ENCODE measurements around the gene CREB3. TPM values are rescaled to one million over a fixed set of nuclear protein-coding genes. Genes with fewer than 3 reads are reported as not detected.

CREB3 gene
- total RNA-seq = 10 to 100 TPM; 21.1 to 24.1 TPM

- peak; percentile 95 for DNase-seq
- Mint-ChIP-seq H3K9me3 (no peaks in the 10 kb centered on the region), H3K4me1 (peaks cover 14% of the 10 kb centered on the region), H3K27me3 (no peaks in the 10 kb centered on the region), H3K27ac (peak within 1 kb of the TSS; percentile 92), H3K4me3 (no peak within 1 kb of the TSS), H3K36me3 (peaks cover 12% of the 10 kb centered on the region)
- peak; percentile 91 for ATAC-seq (ENCODE audit: low read depth)
- POLR2A ChIA-PET = interaction anchor here (0.7 to 4.0 kb wide), 22 partner anchors 9 to 653 kb away, joined by 3 to 53 read pairs (median 7); partner anchors contain the start of genes ARHGEF39, CCDC107, FANCG and GBA2
Measured at GRCh38 chr9:35732185-35732799, at the start of gene CREB3, which contains the start of gene TLN1. TSS of gene CREB3 (plus strand) at chr9:35732666. CDS start at chr9:35732773, 107 bp downstream. TSS of gene TLN1 (minus strand) at chr9:35732195. CDS start at chr9:35725694, 6,501 bp downstream.

GRCh38 chr9:35683323-35683722 lies 49.1 kb upstream of the CREB3 start:
- H3K36me3 Mint-ChIP-seq = no peaks in the 10 kb centered on the region
- POLR2A ChIA-PET = interaction anchor here (0.7 kb wide), 1 partner anchor 18 kb away, joined by 3 read pairs; the partner anchor contains the start of gene ARHGEF39
- H3K4me3 Mint-ChIP-seq = no peak overlapping the region
- H3K4me1 Mint-ChIP-seq = peaks cover 2% of the 10 kb centered on the region
- H3K9me3 Mint-ChIP-seq = no peaks in the 10 kb centered on the region
- DNase-seq (no peak), ATAC-seq (ENCODE audit: low read depth) (no peak)
- H3K27ac Mint-ChIP-seq = no peak overlapping the region
- H3K27me3 Mint-ChIP-seq = no peaks in the 10 kb centered on the region

GRCh38 chr9:35684921-35685320 lies 47.5 kb upstream of the CREB3 start:
- DNase-seq = no peak
- Mint-ChIP-seq H3K4me3 (no peak overlapping the region), H3K9me3 (no peaks in the 10 kb centered on the region), H3K36me3 (no peaks in the 10 kb centered on the region), H3K4me1 (peaks cover 10% of the 10 kb centered on the region), H3K27ac (no peak overlapping the region), H3K27me3 (no peaks in the 10 kb centered on the region)
- no peak for ATAC-seq (ENCODE audit: low read depth)
- POLR2A ChIA-PET = interaction anchor here (1.6 kb wide), 1 partner anchor 20 kb away, joined by 5 read pairs; the partner anchor contains the start of gene ARHGEF39

- no peaks in the 10 kb centered on the region for H3K9me3 Mint-ChIP-seq
- H3K27ac Mint-ChIP-seq = no peak overlapping the region
- no peak for DNase-seq
- H3K4me3 Mint-ChIP-seq = no peak overlapping the region
- H3K4me1 Mint-ChIP-seq = peaks cover 10% of the 10 kb centered on the region
- no peak for ATAC-seq (ENCODE audit: low read depth)
- H3K36me3 Mint-ChIP-seq = no peaks in the 10 kb centered on the region
- H3K27me3 Mint-ChIP-seq = no peaks in the 10 kb centered on the region
- POLR2A ChIA-PET = interaction anchor here (1.6 kb wide), 1 partner anchor 21 kb away, joined by 5 read pairs; the partner anchor contains the start of gene ARHGEF39
Measured at GRCh38 chr9:35685506-35685905, 47.0 kb upstream of the CREB3 start.

GRCh38 chr9:35686222-35687203 lies 46.0 kb upstream of the CREB3 start:
- Mint-ChIP-seq H3K4me1 (peaks cover 10% of the 10 kb centered on the region), H3K27me3 (no peaks in the 10 kb centered on the region), H3K9me3 (no peaks in the 10 kb centered on the region), H3K4me3 (no peak overlapping the region), H3K36me3 (no peaks in the 10 kb centered on the region), H3K27ac (no peak overlapping the region)
- POLR2A ChIA-PET = interaction anchor here (1.0 kb wide), 1 partner anchor 11 kb away, joined by 3 read pairs; no protein-coding TSS in a partner anchor
- no peak for DNase-seq
- no peak for ATAC-seq (ENCODE audit: low read depth)

GRCh38 chr9:35687306-35687705 lies 45.2 kb upstream of the CREB3 start:
- peaks cover 14% of the 10 kb centered on the region for H3K4me1 Mint-ChIP-seq
- no peak overlapping the region for H3K4me3 Mint-ChIP-seq
- no peaks in the 10 kb centered on the region for H3K9me3 Mint-ChIP-seq
- ATAC-seq (ENCODE audit: low read depth) (no peak), DNase-seq (no peak)
- H3K27ac Mint-ChIP-seq = no peak overlapping the region
- no peaks in the 10 kb centered on the region for H3K27me3 Mint-ChIP-seq
- no peaks in the 10 kb centered on the region for H3K36me3 Mint-ChIP-seq
- POLR2A ChIA-PET = interaction anchor here (0.9 kb wide), 1 partner anchor 70 kb away, joined by 3 read pairs; no protein-coding TSS in a partner anchor

- no peaks in the 10 kb centered on the region for H3K9me3 Mint-ChIP-seq
- POLR2A ChIA-PET = interaction anchor here (0.9 to 1.2 kb wide), 5 partner anchors 12 to 71 kb away, joined by 3 to 4 read pairs (median 3); partner anchors contain the start of genes ARHGEF39, CREB3 and TLN1
- H3K4me3 Mint-ChIP-seq = no peak overlapping the region
- H3K27ac Mint-ChIP-seq = no peak overlapping the region
- DNase-seq = no peak
- H3K36me3 Mint-ChIP-seq = no peaks in the 10 kb centered on the region
- no peak for ATAC-seq (ENCODE audit: low read depth)
- peaks cover 12% of the 10 kb centered on the region for H3K4me1 Mint-ChIP-seq
- no peaks in the 10 kb centered on the region for H3K27me3 Mint-ChIP-seq
Measured at GRCh38 chr9:35687972-35688557, 44.4 kb upstream of the CREB3 start.

GRCh38 chr9:35688558-35689541 lies 43.6 kb upstream of the CREB3 start:
- ATAC-seq (ENCODE audit: low read depth) (peak; percentile 44), DNase-seq (no peak)
- H3K4me1 Mint-ChIP-seq = peaks cover 12% of the 10 kb centered on the region
- peak overlapping the region; percentile 50 for H3K27ac Mint-ChIP-seq
- H3K9me3 Mint-ChIP-seq = no peaks in the 10 kb centered on the region
- POLR2A ChIA-PET = interaction anchor here (0.9 to 1.2 kb wide), 4 partner anchors 13 to 43 kb away, joined by 3 to 4 read pairs (median 4); partner anchors contain the start of genes ARHGEF39, CREB3 and TLN1
- H3K4me3 Mint-ChIP-seq = peak overlapping the region; percentile 67
- H3K27me3 Mint-ChIP-seq = no peaks in the 10 kb centered on the region
- no peaks in the 10 kb centered on the region for H3K36me3 Mint-ChIP-seq

- H3K27ac Mint-ChIP-seq = peak within 1 kb of the TSS; percentile 78
- no peaks in the 10 kb centered on the region for H3K36me3 Mint-ChIP-seq
- no peaks in the 10 kb centered on the region for H3K27me3 Mint-ChIP-seq
- H3K9me3 Mint-ChIP-seq = no peaks in the 10 kb centered on the region
- H3K4me1 Mint-ChIP-seq = peaks cover 12% of the 10 kb centered on the region
- ATAC-seq (ENCODE audit: low read depth) = no peak
- POLR2A ChIA-PET = interaction anchor here (0.7 to 2.4 kb wide), 4 partner anchors 15 to 43 kb away, joined by 3 to 10 read pairs (median 6); partner anchors contain the start of genes CCDC107 and RMRP
- no peak for DNase-seq
- H3K4me3 Mint-ChIP-seq = peak within 1 kb of the TSS; percentile 91
Measured at GRCh38 chr9:35689542-35690293, 42.7 kb upstream of the CREB3 start, which contains the start of gene TPM2. TSS of gene TPM2 (minus strand) at chr9:35689925. CDS start at chr9:35689817, 108 bp downstream.

- Mint-ChIP-seq H3K27ac (no peak overlapping the region), H3K27me3 (no peaks in the 10 kb centered on the region), H3K4me3 (peak overlapping the region; percentile 72), H3K9me3 (no peaks in the 10 kb centered on the region), H3K36me3 (no peaks in the 10 kb centered on the region), H3K4me1 (peaks cover 12% of the 10 kb centered on the region)
- POLR2A ChIA-PET = interaction anchor here (0.7 to 2.8 kb wide), 7 partner anchors 15 to 71 kb away, joined by 3 to 11 read pairs (median 5); partner anchors contain the start of genes ARHGEF39, CCDC107 and RMRP
- DNase-seq = no peak
- ATAC-seq (ENCODE audit: low read depth) = no peak
Measured at GRCh38 chr9:35690294-35690613, 42.2 kb upstream of the CREB3 start.

GRCh38 chr9:35690614-35691333 lies 41.7 kb upstream of the CREB3 start:
- Mint-ChIP-seq H3K4me3 (peak overlapping the region; percentile 91), H3K4me1 (peaks cover 12% of the 10 kb centered on the region), H3K9me3 (no peaks in the 10 kb centered on the region), H3K27ac (peak overlapping the region; percentile 78), H3K36me3 (no peaks in the 10 kb centered on the region), H3K27me3 (no peaks in the 10 kb centered on the region)
- POLR2A ChIA-PET = interaction anchor here (0.7 to 2.8 kb wide), 8 partner anchors 26 to 533 kb away, joined by 3 to 11 read pairs (median 6); partner anchors contain the start of genes ARHGEF39, CCDC107, CREB3 and RMRP
- DNase-seq (peak; percentile 49), ATAC-seq (ENCODE audit: low read depth) (peak; percentile 37)
